ENCODE data around the gene LINC01488.

LINC01488 gene

GRCh38 chr11:69481393-69481844, at the start of gene LINC01488:
LINC01488 (plus strand) TSS chr11:69481663.
- no peak for DNase-seq (ENCODE audit: low spot score)

GRCh38 chr11:69431893-69432738, 49.3 kb upstream of the LINC01488 start:
- no peak for DNase-seq (ENCODE audit: low spot score)

GRCh38 chr11:69433741-69434140, 47.7 kb upstream of the LINC01488 start:
- no peak for DNase-seq (ENCODE audit: low spot score)

GRCh38 chr11:69434471-69434931, 47.0 kb upstream of the LINC01488 start:
- DNase-seq (ENCODE audit: low spot score), result no peak

GRCh38 chr11:69435161-69435986, 46.1 kb upstream of the LINC01488 start:
- DNase-seq (ENCODE audit: low spot score), result no peak

- DNase-seq (ENCODE audit: low spot score), result no peak
Observed at GRCh38 chr11:69436041-69436982, 45.2 kb upstream of the LINC01488 start.

GRCh38 chr11:69437001-69437875, 44.2 kb upstream of the LINC01488 start:
- no peak for DNase-seq (ENCODE audit: low spot score)

GRCh38 chr11:69437876-69438205, 43.6 kb upstream of the LINC01488 start:
- no peak for DNase-seq (ENCODE audit: low spot score)

GRCh38 chr11:69438286-69438920, 43.1 kb upstream of the LINC01488 start:
- DNase-seq (ENCODE audit: low spot score), result no peak

GRCh38 chr11:69439127-69439526, 42.3 kb upstream of the LINC01488 start:
- DNase-seq (ENCODE audit: low spot score), result no peak

- DNase-seq (ENCODE audit: low spot score), result no peak
Observed at GRCh38 chr11:69439651-69440464, 41.6 kb upstream of the LINC01488 start.

GRCh38 chr11:69440876-69441275, 40.6 kb upstream of the LINC01488 start:
- DNase-seq (ENCODE audit: low spot score), result no peak

GRCh38 chr11:69442012-69442806, 39.3 kb upstream of the LINC01488 start:
- DNase-seq (ENCODE audit: low spot score), result no peak

- DNase-seq (ENCODE audit: low spot score), result no peak
Observed at GRCh38 chr11:69442807-69443137, 38.7 kb upstream of the LINC01488 start.

- DNase-seq (ENCODE audit: low spot score), result peak; percentile 78
Observed at GRCh38 chr11:69443138-69443967, 38.1 kb upstream of the LINC01488 start.

GRCh38 chr11:69443968-69444364, 37.5 kb upstream of the LINC01488 start:
- DNase-seq (ENCODE audit: low spot score), result no peak

- no peak for DNase-seq (ENCODE audit: low spot score)
Observed at GRCh38 chr11:69444381-69445130, 36.9 kb upstream of the LINC01488 start.

All from activated CD4-positive, alpha-beta T cell treated with anti-CD3 and anti-CD28 coated beads, Interleukin-2, Interleukin-4, amounts not matched to agents 100 ng/mL and 50 ng/mL, durations not matched to agents 16 hours and 8 hours (primary cell).